SK-N-SH (cell line): ENCODE measurements around the gene MAPK13. TPM values are rescaled to one million over a fixed set of nuclear protein-coding genes. Genes with fewer than 3 reads are reported as not detected.

Experiments
- CTCF ChIA-PET: fragments of 300-600, 350-600 bp; formaldehyde crosslinking; extraction: SDS; loops from one replicate; lab custom pipeline; 2021; lab: Yijun Ruan, JAX
- POLR2A ChIA-PET: fragments of 350-600 bp; sonication (Branson Sonifier 250); formaldehyde crosslinking; extraction: SDS; loops from one replicate; lab custom pipeline; 2020; ENCODE audit warnings: antibody characterized with exemption, inconsistent platforms; lab: Yijun Ruan, JAX
- DNase-seq: peaks from one replicate; pipeline ENCODE4 v3.0.0; 2012
- H2AFZ ChIP-seq: fragments of 200-600 bp; sonication (generic); 2 replicates; pipeline ENCODE4 v1.8.1; 2016; ENCODE audit warnings: antibody characterized with exemption, mild to moderate bottlenecking, low read depth
- H3F3A ChIP-seq: fragments of 200-600 bp; sonication (generic); replicated peaks from 2 replicates; pipeline ENCODE3; 2016; ENCODE audit warnings: antibody characterized with exemption, mild to moderate bottlenecking; ENCODE audit not compliant: insufficient read depth
- H3K27ac ChIP-seq, 2 experiments: fragments of 200-500 bp in 1 of 2; fragments of 200-600 bp in 1 of 2; sonication (Bioruptor generic) in 1 of 2; sonication (generic), shearing (Covaris generic) in 1 of 2; 2 replicates each; pipeline versions ENCODE4 v1.5.1 to v1.6.1; 2014 to 2016; ENCODE audit warnings: low read depth in 2 of 2, inconsistent platforms in 1 of 2, low read length in 1 of 2, mild to moderate bottlenecking in 1 of 2, mixed read lengths in 1 of 2
- H3K27me3 ChIP-seq: fragments of 200-600 bp; sonication (generic), shearing (Covaris generic); 2 replicates; pipeline ENCODE4 v1.6.1; 2016; ENCODE audit warnings: mixed run types; ENCODE audit not compliant: insufficient read depth
- H3K36me3 ChIP-seq, 2 experiments: fragments of 200-500 bp in 1 of 2; fragments of 200-600 bp in 1 of 2; sonication (Bioruptor generic) in 1 of 2; sonication (generic) in 1 of 2; replicated peaks in 1 of 2; 2 replicates each; pipeline versions ENCODE3 to v1.5.1; 2014 to 2016; ENCODE audit warnings: low read length in 1 of 2, mild to moderate bottlenecking in 1 of 2; ENCODE audit not compliant: insufficient read depth in 2 of 2, control insufficient read depth in 1 of 2
- H3K4me1 ChIP-seq, 2 experiments: fragments of 200-500 bp in 1 of 2; fragments of 200-600 bp in 1 of 2; sonication (Bioruptor generic) in 1 of 2; sonication (generic), shearing (Covaris generic) in 1 of 2; 2 replicates each; pipeline versions ENCODE4 v1.5.1 to v1.6.1; 2014 to 2016; ENCODE audit warnings: low read depth in 1 of 2, low read length in 1 of 2, mixed run types in 1 of 2; ENCODE audit not compliant: insufficient read depth in 2 of 2, control insufficient read depth in 1 of 2
- H3K4me2 ChIP-seq: fragments of 200-600 bp; sonication (generic), shearing (Covaris generic); 2 replicates; pipeline ENCODE4 v1.6.1; 2017; ENCODE audit warnings: mixed run types
- H3K4me3 ChIP-seq, 2 experiments: fragments of 200-500 bp in 1 of 2; fragments of 200-600 bp in 1 of 2; sonication (Bioruptor generic) in 1 of 2; sonication (generic), shearing (Covaris generic) in 1 of 2; 2 replicates each; pipeline versions ENCODE4 v1.5.1 to v1.8.1; 2014 to 2016; ENCODE audit warnings: low read depth in 2 of 2, inconsistent platforms in 1 of 2, low read length in 1 of 2, mild to moderate bottlenecking in 1 of 2, mixed read lengths in 1 of 2, moderate library complexity in 1 of 2
- H3K79me2 ChIP-seq: fragments of 200-600 bp; sonication (generic); 2 replicates; pipeline ENCODE4 v1.8.1; 2017; ENCODE audit warnings: mild to moderate bottlenecking; ENCODE audit not compliant: insufficient read depth
- H3K9ac ChIP-seq: fragments of 200-600 bp; sonication (generic); 2 replicates; pipeline ENCODE4 v1.6.1; 2017; ENCODE audit warnings: mixed run types
- H3K9me2 ChIP-seq: fragments of 200-600 bp; sonication (generic); 2 replicates; pipeline ENCODE4 v1.6.1; 2017; ENCODE audit warnings: mixed run types
- H3K9me3 ChIP-seq: fragments of 200-600 bp; sonication (generic); 2 replicates; pipeline ENCODE4 v1.6.1; 2017; ENCODE audit warnings: mixed run types, mild to moderate bottlenecking, moderate library complexity
- H4K20me1 ChIP-seq: fragments of 200-600 bp; sonication (generic); 2 replicates; pipeline ENCODE4 v1.6.1; 2017; ENCODE audit warnings: mild to moderate bottlenecking, mixed run types; ENCODE audit not compliant: insufficient read depth
- ELF1 ChIP-seq: IDR thresholded peaks from 2 replicates; pipeline ENCODE4 v1.4.0; 2012
- NRF1 ChIP-seq: IDR thresholded peaks from 2 replicates; pipeline ENCODE4 v1.6.1; 2012; ENCODE audit warnings: low read depth, mild to moderate bottlenecking, low read length
- RCOR1 ChIP-seq: fragments of 150-350 bp; IDR thresholded peaks from 2 replicates; pipeline ENCODE4 v1.6.1; 2017; ENCODE audit warnings: antibody characterized with exemption, low read length
- TEAD4 ChIP-seq: IDR thresholded peaks from 2 replicates; pipeline ENCODE4 v1.4.0; 2012; ENCODE audit warnings: mild to moderate bottlenecking, borderline replicate concordance; ENCODE audit not compliant: insufficient read depth
- YY1 ChIP-seq: IDR thresholded peaks from 2 replicates; pipeline ENCODE4 v1.4.0; 2012; ENCODE audit warnings: low read depth, mild to moderate bottlenecking
- WGBS: methylation state at CpG from one replicate; pipeline ENCODE4 v1.1.6; 2017; ENCODE audit warnings: low lambda C conversion rate; 5-methylcytosine and 5-hydroxymethylcytosine counted together
- polyA plus RNA-seq, 3 experiments: library from polyadenylated mRNA; depleted of rRNA; stranded (reverse); fragments of >200 nt; gene quantifications; 2 replicates each; pipeline ENCODE4 v1.2.3, GENCODE V29; 2012
- TF ChIP-seq, protein P1 (sequence below): fragments of 150-350 bp; IDR thresholded peaks from 2 replicates; pipeline ENCODE4 v1.6.1; 2017; ENCODE audit warnings: antibody characterized with exemption, low read length, low read depth, borderline replicate concordance
- TF ChIP-seq, protein P2 (sequence below): fragments of 200-600 bp; sonication (generic); IDR thresholded peaks from 2 replicates; pipeline ENCODE4 v1.6.1; 2017; ENCODE audit warnings: antibody characterized with exemption, mild to moderate bottlenecking, moderate library complexity

Gene MAPK13
- polyA plus RNA-seq, 1 of the 3 experiments (the other 2 are of a cell fraction): 2.3 TPM

DNA sequence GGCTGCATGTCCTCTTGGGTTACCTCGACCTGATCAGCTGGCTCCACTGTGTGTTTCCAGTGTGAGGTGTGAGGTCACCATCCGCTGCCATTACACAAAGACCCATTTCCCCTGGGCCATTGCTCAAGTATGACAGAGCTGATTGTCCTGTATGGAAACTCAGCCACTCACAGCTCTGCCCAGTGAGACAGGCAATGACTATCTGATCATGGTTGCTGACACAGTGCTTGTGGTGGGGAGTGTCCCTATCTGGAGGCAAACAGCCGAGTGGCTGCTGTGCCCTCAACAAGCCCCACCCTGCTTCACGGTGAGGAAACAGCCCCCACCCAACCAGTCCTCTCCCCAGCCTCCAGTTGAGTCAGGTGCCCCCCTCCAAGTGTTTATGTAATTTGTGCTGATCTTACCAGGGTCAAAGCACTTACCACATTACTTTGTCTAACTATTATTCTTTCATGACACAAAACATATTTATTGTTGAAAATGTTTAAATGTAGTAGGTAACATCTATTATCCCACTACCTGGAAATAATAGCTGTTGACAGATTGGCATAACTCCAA is 11.7 kb upstream of the MAPK13 start:
- H3K4me2 ChIP-seq: no peak overlapping the region
- WGBS: 92% methylated on average over 2 of the region's 4 CpGs
- H3K4me1 ChIP-seq: peaks cover 0 to 27% of the 10 kb centered on the region in 2 experiments; a peak in 1 of 4 replicates
- no peaks in the 10 kb centered on the region for H3K9me2 ChIP-seq
- H3F3A ChIP-seq: peaks cover 10% of the 10 kb centered on the region
- ChIA-PET POLR2A (no interaction called here), CTCF (interaction anchor here (0.7 to 1.3 kb wide), 4 partner anchors 15 to 222 kb away, joined by 3 read pairs; no protein-coding TSS in a partner anchor)
- no peak for DNase-seq
- H3K36me3 ChIP-seq: peaks cover 0 to 4% of the 10 kb centered on the region in 2 experiments
- H3K4me3 ChIP-seq: no peak overlapping the region
- no peak for TF ChIP-seq ELF1
- TF ChIP-seq, protein P1, sequence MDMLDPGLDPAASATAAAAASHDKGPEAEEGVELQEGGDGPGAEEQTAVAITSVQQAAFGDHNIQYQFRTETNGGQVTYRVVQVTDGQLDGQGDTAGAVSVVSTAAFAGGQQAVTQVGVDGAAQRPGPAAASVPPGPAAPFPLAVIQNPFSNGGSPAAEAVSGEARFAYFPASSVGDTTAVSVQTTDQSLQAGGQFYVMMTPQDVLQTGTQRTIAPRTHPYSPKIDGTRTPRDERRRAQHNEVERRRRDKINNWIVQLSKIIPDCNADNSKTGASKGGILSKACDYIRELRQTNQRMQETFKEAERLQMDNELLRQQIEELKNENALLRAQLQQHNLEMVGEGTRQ: no peak
- TF ChIP-seq, all 33 proteins: peak for 0
- H4K20me1 ChIP-seq: no peaks in the 10 kb centered on the region
- no peaks in the 10 kb centered on the region for H3K79me2 ChIP-seq
- H2AFZ ChIP-seq: no peak overlapping the region
- no peak overlapping the region for H3K27ac ChIP-seq
- H3K9ac ChIP-seq: no peak overlapping the region
- no peaks in the 10 kb centered on the region for H3K9me3 ChIP-seq
- H3K27me3 ChIP-seq: no peaks in the 10 kb centered on the region

DNA sequence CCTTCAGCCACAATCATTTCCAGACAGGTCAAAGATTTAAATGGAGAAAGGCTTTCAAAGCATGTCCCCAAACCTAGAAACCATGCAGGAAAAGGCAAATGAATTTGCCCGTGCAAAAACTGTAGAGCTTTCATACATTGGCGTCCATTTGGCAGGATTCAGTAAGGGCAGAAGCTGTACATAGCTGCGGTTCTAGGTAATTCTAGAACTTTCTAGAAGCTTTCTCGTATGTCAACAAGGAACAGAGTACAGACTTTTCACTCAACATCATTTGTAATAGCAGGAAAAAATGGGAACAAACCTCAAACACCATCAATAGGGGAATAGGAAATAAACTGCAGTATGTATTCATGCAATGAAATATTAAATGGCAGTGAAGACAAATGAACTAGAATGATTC is 11.1 kb upstream of the MAPK13 start:
- POLR2A ChIA-PET: no interaction called here

DNA sequence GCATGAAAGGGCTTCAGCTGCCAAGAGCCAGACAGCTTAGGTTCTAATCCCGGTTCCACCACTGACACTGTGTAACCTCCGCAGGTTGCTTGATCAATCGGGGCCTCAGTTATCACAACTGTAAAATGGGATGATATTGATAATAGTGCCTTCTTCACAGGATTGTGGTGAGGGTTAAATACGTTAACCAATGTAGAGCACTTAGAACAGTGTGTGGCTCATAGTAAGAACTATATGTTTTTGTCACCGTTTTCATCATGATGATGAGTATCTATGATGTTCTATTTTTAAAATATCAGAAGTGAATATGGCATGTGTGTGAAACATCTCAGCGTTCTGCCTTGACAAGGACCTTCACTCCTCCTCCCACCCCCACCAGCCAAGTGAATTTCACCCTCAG is 10.3 kb upstream of the MAPK13 start:
- no peak overlapping the region for H3K27ac ChIP-seq
- H3K27me3 ChIP-seq: no peaks in the 10 kb centered on the region
- DNase-seq: no peak
- H3K4me3 ChIP-seq: no peak overlapping the region
- no peaks in the 10 kb centered on the region for H4K20me1 ChIP-seq
- no peaks in the 10 kb centered on the region for H3K9me2 ChIP-seq
- no peak overlapping the region for H2AFZ ChIP-seq
- POLR2A ChIA-PET: no interaction called here
- H3K36me3 ChIP-seq: peaks cover 0 to 4% of the 10 kb centered on the region in 2 experiments
- no peak overlapping the region for H3K4me2 ChIP-seq
- TF ChIP-seq YY1 (no peak), RCOR1 (no peak)
- TF ChIP-seq, protein P2, sequence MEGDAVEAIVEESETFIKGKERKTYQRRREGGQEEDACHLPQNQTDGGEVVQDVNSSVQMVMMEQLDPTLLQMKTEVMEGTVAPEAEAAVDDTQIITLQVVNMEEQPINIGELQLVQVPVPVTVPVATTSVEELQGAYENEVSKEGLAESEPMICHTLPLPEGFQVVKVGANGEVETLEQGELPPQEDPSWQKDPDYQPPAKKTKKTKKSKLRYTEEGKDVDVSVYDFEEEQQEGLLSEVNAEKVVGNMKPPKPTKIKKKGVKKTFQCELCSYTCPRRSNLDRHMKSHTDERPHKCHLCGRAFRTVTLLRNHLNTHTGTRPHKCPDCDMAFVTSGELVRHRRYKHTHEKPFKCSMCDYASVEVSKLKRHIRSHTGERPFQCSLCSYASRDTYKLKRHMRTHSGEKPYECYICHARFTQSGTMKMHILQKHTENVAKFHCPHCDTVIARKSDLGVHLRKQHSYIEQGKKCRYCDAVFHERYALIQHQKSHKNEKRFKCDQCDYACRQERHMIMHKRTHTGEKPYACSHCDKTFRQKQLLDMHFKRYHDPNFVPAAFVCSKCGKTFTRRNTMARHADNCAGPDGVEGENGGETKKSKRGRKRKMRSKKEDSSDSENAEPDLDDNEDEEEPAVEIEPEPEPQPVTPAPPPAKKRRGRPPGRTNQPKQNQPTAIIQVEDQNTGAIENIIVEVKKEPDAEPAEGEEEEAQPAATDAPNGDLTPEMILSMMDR: no peak
- WGBS: 86% methylated on average over 6 of the region's 6 CpGs
- H3K79me2 ChIP-seq: no peaks in the 10 kb centered on the region
- peaks cover 12% of the 10 kb centered on the region for H3F3A ChIP-seq
- CTCF ChIA-PET: interaction anchor here (2.0 to 2.6 kb wide), 2 partner anchors 20 to 25 kb away, joined by 7 to 12 read pairs; no protein-coding TSS in a partner anchor
- H3K9ac ChIP-seq: no peak overlapping the region
- H3K4me1 ChIP-seq: peaks cover 0 to 21% of the 10 kb centered on the region in 2 experiments; a peak in 1 of 4 replicates
- no peaks in the 10 kb centered on the region for H3K9me3 ChIP-seq

More for the DNA sequence above, 11.1 kb upstream of the MAPK13 start:
- no peaks in the 10 kb centered on the region for H3K9me2 ChIP-seq
- H4K20me1 ChIP-seq: no peaks in the 10 kb centered on the region
- no peaks in the 10 kb centered on the region for H3K79me2 ChIP-seq
- H3K4me2 ChIP-seq: no peak overlapping the region
- WGBS: 87% methylated on average over 4 of the region's 4 CpGs
- no peak overlapping the region for H3K9ac ChIP-seq
- DNase-seq: no peak
- peaks cover 0 to 4% of the 10 kb centered on the region in 2 experiments for H3K36me3 ChIP-seq
- H2AFZ ChIP-seq: no peak overlapping the region
- CTCF ChIA-PET: interaction anchor here (0.7 to 1.3 kb wide), 3 partner anchors 15 to 222 kb away, joined by 3 read pairs; no protein-coding TSS in a partner anchor
- peaks cover 0 to 23% of the 10 kb centered on the region in 2 experiments; a peak in 1 of 4 replicates for H3K4me1 ChIP-seq
- no peak for TF ChIP-seq TEAD4
- no peak for TF ChIP-seq NRF1
- H3K27ac ChIP-seq: no peak overlapping the region
- peaks cover 12% of the 10 kb centered on the region for H3F3A ChIP-seq
- H3K27me3 ChIP-seq: no peaks in the 10 kb centered on the region
- no peaks in the 10 kb centered on the region for H3K9me3 ChIP-seq
- H3K4me3 ChIP-seq: no peak overlapping the region
